GM23248 (cell line): ENCODE data around the gene OS9. TPM values are rescaled to one million over a fixed set of nuclear protein-coding genes. Genes with fewer than 3 reads are reported as not detected.
A peak's percentile ranks its signal among the peaks of the same experiment; 100 is the strongest.

Source experiments
- DNase-seq: peaks from one replicate; pipeline ENCODE4 v3.0.0-alpha.2; 2015
- H2AFZ ChIP-seq: fragments of 200-600 bp; sonication (generic); 2 replicates; pipeline ENCODE4 v1.6.1; 2016; ENCODE audit warnings: antibody characterized with exemption
- H3F3A ChIP-seq: fragments of 200-600 bp; sonication (generic); 2 replicates; pipeline ENCODE4 v1.6.1; 2016; ENCODE audit warnings: mild to moderate bottlenecking, antibody characterized with exemption, mixed run types; ENCODE audit not compliant: insufficient read depth
- H3K27ac ChIP-seq: fragments of 200-600 bp; sonication (generic); 2 replicates; pipeline ENCODE4 v1.5.1; 2016; ENCODE audit warnings: mild to moderate bottlenecking
- H3K27me3 ChIP-seq: fragments of 200-600 bp; sonication (generic); replicated peaks from 2 replicates; pipeline ENCODE4 v1.6.1; 2016; ENCODE audit warnings: mild to moderate bottlenecking; ENCODE audit not compliant: insufficient read depth
- H3K36me3 ChIP-seq: fragments of 200-600 bp; sonication (generic); 2 replicates; pipeline ENCODE4 v1.6.1; 2016; ENCODE audit warnings: low read depth, mild to moderate bottlenecking
- H3K4me1 ChIP-seq: fragments of 200-600 bp; sonication (generic); 2 replicates; pipeline ENCODE4 v1.6.1; 2016; ENCODE audit warnings: mild to moderate bottlenecking; ENCODE audit not compliant: insufficient read depth
- H3K4me2 ChIP-seq: fragments of 200-600 bp; sonication (generic); one replicate; pipeline ENCODE4 v1.6.1; 2016; ENCODE audit warnings: mild to moderate bottlenecking; ENCODE audit not compliant: unreplicated experiment
- H3K4me3 ChIP-seq: fragments of 200-600 bp; sonication (generic); 2 replicates; pipeline ENCODE4 v1.5.1; 2016; ENCODE audit warnings: mild to moderate bottlenecking
- H3K79me2 ChIP-seq: fragments of 200-600 bp; sonication (generic); 2 replicates; pipeline ENCODE4 v1.6.1; 2016; ENCODE audit warnings: mild to moderate bottlenecking; ENCODE audit not compliant: insufficient read depth
- H3K9ac ChIP-seq: fragments of 200-600 bp; sonication (generic); 2 replicates; pipeline ENCODE4 v1.6.1; 2016; ENCODE audit warnings: mild to moderate bottlenecking
- H3K9me2 ChIP-seq: fragments of 200-600 bp; sonication (generic); 2 replicates; pipeline ENCODE4 v1.6.1; 2016; ENCODE audit warnings: mixed run types, mild to moderate bottlenecking, moderate library complexity; ENCODE audit not compliant: insufficient read depth
- H3K9me3 ChIP-seq: fragments of 200-600 bp; sonication (generic); one replicate; pipeline ENCODE4 v1.6.1; 2017; ENCODE audit warnings: low read depth
- H4K20me1 ChIP-seq: fragments of 200-600 bp; sonication (generic); 2 replicates; pipeline ENCODE4 v1.6.0; 2016; ENCODE audit not compliant: insufficient read depth
- EZH2 ChIP-seq: fragments of 200-600 bp; sonication (generic); IDR thresholded peaks from 2 replicates; pipeline ENCODE4 v1.6.1; 2018; ENCODE audit warnings: antibody characterized with exemption, mild to moderate bottlenecking; ENCODE audit not compliant: insufficient read depth, poor library complexity, severe bottlenecking
- EZH2phosphoT487 ChIP-seq: fragments of 200-600 bp; sonication (generic); IDR thresholded peaks from 2 replicates; pipeline ENCODE4 v1.6.1; 2018; ENCODE audit warnings: antibody characterized with exemption, moderate library complexity, mild to moderate bottlenecking, low read depth; ENCODE audit not compliant: insufficient read depth
- WGBS, 2 experiments: methylation state at CpG; one replicate each; pipeline ENCODE4 v1.1.6; 2015 to 2017; ENCODE audit warnings: low lambda C conversion rate in 2 of 2, low coverage in 1 of 2; ENCODE audit errors: missing lambda C conversion rate in 2 of 2; 5-methylcytosine and 5-hydroxymethylcytosine counted together
- in situ Hi-C: fragments of 300-500 bp; cut with MboI; formaldehyde crosslinking; loops from 2 replicates; pipeline ENCODE4 v1.15.0; 2020
- polyA plus RNA-seq: library from polyadenylated mRNA; unstranded; fragments of >200 nt; fragmentation: Nextera tagmentation; extraction: Ambion mirVana; gene quantifications from 2 replicates; pipeline ENCODE4 v1.2.1, GENCODE V29; 2016
- total RNA-seq: library from RNA; depleted of rRNA; stranded (reverse); fragments of >200 nt; shearing (Covaris generic); gene quantifications from 2 replicates; pipeline ENCODE4 v1.2.3, GENCODE V29; 2014

The OS9 gene
- total and polyA plus RNA-seq, 2 experiments from 2014 or later: 186 to 329 TPM

DNA sequence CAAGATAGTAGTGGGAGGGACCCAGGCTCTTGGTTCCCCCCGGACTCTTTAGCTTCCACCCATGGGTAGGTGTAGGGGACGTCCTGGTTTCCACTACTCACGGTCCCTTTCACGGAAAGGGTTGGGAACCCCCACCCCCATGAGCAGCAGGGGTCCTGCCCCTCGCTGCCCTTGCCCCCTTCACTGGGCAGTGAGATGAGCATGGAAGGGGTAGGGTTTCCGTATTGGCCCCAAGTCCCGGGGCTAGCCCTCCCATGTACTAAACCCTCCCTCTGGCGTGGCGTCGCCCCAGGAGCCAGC, 31.9 kb downstream of the OS9 start:
- Histone ChIP-seq H3K4me3 (peak overlapping the region; percentile 83), H3K4me1 (no peaks in the 10 kb centered on the region), H3F3A (no peaks in the 10 kb centered on the region; the same call in 1 of the 2 replicates), H3K36me3 (no peaks in the 10 kb centered on the region), H3K9ac (peak overlapping the region; percentile 94), H3K27ac (peak overlapping the region; percentile 70; the same call in 1 of the 2 replicates), H3K27me3 (no peaks in the 10 kb centered on the region), H3K9me3 (no peaks in the 10 kb centered on the region), H2AFZ (peak overlapping the region; percentile 89), H3K79me2 (no peaks in the 10 kb centered on the region), H4K20me1 (no peaks in the 10 kb centered on the region), H3K4me2 (peak overlapping the region; percentile 87), H3K9me2 (no peaks in the 10 kb centered on the region)
- DNase-seq: no peak
- TF ChIP-seq EZH2phosphoT487 (no peak), EZH2 (no peak)
- WGBS, 2 experiments: 0 to 2% methylated on average over 10 of the region's 10 CpGs
- in situ Hi-C loops: no loop called here

DNA sequence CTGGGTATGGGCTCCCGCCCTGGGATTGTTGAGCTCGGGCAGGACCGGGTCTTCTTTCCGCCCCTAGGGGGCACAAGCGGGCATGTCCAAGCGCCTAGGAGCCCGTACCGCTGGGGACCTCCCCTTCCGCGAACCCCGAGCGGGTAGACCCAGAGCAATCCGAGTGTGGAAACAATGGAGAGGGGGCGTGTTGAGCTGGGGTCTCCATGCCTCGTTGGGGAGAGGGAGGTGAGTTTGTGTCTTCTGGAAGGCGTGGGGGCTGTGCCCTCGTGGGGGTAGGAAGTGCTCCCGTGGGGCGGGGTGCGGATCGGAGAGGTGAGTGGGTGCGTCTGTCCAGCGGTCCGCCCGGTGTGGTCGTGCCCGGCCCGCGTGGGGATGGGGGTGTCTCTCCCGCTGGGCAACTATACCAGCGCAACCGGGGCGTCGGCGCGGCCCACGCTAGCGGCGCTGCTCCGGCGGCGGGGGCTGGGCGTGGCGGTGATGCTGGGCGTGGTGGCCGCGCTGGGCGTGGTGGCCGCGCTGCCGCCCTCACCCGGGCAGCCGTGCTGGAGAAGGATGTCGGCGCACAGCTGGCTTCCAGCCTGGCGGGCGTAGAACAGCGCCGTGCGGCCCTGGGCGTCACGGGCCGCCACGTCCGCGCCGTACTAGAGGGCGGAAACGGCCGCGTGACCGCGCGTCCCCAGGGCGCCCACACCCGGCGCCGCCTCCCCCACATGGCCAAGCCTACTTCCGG, 32.4 kb downstream of the OS9 start:
- DNase-seq: peak; percentile 95
- Histone ChIP-seq H3K9me3 (no peaks in the 10 kb centered on the region), H3K9me2 (no peaks in the 10 kb centered on the region), H3K27me3 (no peaks in the 10 kb centered on the region), H3K4me3 (peak overlapping the region; percentile 83), H3K27ac (peak overlapping the region; percentile 70), H3F3A (no peaks in the 10 kb centered on the region; the same call in 1 of the 2 replicates), H2AFZ (peak overlapping the region; percentile 89), H3K79me2 (no peaks in the 10 kb centered on the region), H3K4me1 (no peaks in the 10 kb centered on the region), H3K9ac (peak overlapping the region; percentile 94), H3K4me2 (peak overlapping the region; percentile 87), H4K20me1 (no peaks in the 10 kb centered on the region), H3K36me3 (no peaks in the 10 kb centered on the region)
- in situ Hi-C loops: no loop called here
- WGBS, 2 experiments: 1% methylated on average over 37 to 55 of the region's 79 CpGs
- TF ChIP-seq EZH2 (no peak), EZH2phosphoT487 (no peak)

GRCh38 chr12:57726884-57727757, 33.2 kb downstream of the OS9 start:
- Histone ChIP-seq H2AFZ (peak overlapping the region; percentile 89), H3K9me2 (no peaks in the 10 kb centered on the region), H3K4me1 (no peaks in the 10 kb centered on the region), H3K27ac (peak overlapping the region; percentile 70; the same call in 1 of the 2 replicates), H3K27me3 (no peaks in the 10 kb centered on the region), H3F3A (no peaks in the 10 kb centered on the region; the same call in 1 of the 2 replicates), H3K9me3 (no peaks in the 10 kb centered on the region), H4K20me1 (no peaks in the 10 kb centered on the region), H3K79me2 (no peaks in the 10 kb centered on the region), H3K4me2 (peak overlapping the region; percentile 87), H3K36me3 (no peaks in the 10 kb centered on the region), H3K4me3 (peak overlapping the region; percentile 83), H3K9ac (peak overlapping the region; percentile 94)
- in situ Hi-C loops: no loop called here
- 34 to 42% methylated on average over 59 to 76 of the region's 76 CpGs for WGBS, 2 experiments
- DNase-seq: peak; percentile 69
- TF ChIP-seq EZH2phosphoT487 (no peak), EZH2 (no peak)

DNA sequence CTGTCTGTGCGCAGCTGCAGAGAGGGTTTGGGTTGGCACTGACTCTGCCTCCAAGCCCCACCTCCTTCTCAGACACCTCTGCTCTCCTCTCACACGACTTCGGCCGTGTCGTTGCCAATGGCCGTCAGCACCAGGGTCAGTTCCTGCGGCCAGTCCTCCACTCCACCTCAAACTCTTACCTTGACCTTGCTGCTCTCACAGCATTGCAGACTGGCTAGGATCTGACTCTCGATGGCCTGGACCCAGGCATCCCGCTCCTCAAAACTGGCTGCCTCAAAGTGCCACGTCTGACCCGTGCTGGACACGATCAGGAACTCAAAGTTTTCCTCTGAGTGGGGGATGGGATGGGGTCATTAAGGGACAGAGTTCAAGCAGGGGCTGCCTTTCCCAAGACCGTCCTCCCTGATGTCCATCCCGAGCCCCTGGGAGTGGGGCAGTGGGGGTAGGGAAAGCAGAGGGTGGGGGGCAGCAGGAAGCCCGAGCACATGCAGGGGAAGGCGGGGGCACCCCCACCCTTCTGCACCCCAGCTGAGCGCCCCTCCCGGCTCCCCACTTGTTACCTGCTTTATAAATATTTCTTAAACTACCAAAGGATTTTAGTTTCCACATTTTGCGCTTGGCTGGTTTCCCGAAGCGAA, 33.9 kb downstream of the OS9 start:
- H3K27ac ChIP-seq: no peak overlapping the region
- H3K27me3 ChIP-seq: no peaks in the 10 kb centered on the region
- H3K9me2 ChIP-seq: no peaks in the 10 kb centered on the region
- no peak overlapping the region for H3K9ac ChIP-seq
- H2AFZ ChIP-seq: no peak overlapping the region
- no peak for TF ChIP-seq EZH2
- TF ChIP-seq EZH2phosphoT487: no peak
- H3K4me3 ChIP-seq: no peak overlapping the region
- H4K20me1 ChIP-seq: no peaks in the 10 kb centered on the region
- no peaks in the 10 kb centered on the region for H3K9me3 ChIP-seq
- no peaks in the 10 kb centered on the region; the same call in 1 of the 2 replicates for H3F3A ChIP-seq
- no peak overlapping the region for H3K4me2 ChIP-seq
- no peaks in the 10 kb centered on the region for H3K36me3 ChIP-seq
- no peak for DNase-seq
- no peaks in the 10 kb centered on the region for H3K4me1 ChIP-seq
- no peaks in the 10 kb centered on the region for H3K79me2 ChIP-seq
- 63 to 69% methylated on average over 16 to 21 of the region's 21 CpGs for WGBS, 2 experiments
- in situ Hi-C loops: no loop called here
